Measurements from ENCODE around the gene LRMDA.

DNA sequence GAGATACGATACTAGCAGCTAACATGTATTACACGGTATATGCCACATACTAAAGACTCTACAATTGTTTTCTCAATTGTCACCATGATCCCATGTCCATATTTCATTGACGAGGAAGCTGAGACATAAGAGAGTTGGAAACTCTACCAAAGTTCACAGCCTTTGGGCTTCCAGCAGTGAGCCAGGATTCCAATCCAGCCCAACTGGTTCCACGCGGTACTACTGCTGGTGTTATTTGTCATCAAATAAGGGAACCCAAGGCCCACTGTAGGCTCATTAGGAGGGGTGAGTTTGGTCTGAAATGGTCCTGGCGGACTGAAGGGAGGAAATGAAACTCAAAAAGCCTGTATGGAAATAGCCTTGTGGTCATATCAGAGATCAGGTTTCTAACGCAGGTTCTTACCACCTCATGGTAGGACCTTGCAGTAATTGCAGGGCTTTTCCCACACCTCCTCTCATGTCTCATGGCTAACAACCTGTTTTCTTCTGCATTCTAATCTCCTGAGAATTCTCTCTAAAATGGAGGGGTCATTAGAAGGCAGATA lies 814.6 kb downstream of the LRMDA start:
- TF ChIP-seq, protein P1, sequence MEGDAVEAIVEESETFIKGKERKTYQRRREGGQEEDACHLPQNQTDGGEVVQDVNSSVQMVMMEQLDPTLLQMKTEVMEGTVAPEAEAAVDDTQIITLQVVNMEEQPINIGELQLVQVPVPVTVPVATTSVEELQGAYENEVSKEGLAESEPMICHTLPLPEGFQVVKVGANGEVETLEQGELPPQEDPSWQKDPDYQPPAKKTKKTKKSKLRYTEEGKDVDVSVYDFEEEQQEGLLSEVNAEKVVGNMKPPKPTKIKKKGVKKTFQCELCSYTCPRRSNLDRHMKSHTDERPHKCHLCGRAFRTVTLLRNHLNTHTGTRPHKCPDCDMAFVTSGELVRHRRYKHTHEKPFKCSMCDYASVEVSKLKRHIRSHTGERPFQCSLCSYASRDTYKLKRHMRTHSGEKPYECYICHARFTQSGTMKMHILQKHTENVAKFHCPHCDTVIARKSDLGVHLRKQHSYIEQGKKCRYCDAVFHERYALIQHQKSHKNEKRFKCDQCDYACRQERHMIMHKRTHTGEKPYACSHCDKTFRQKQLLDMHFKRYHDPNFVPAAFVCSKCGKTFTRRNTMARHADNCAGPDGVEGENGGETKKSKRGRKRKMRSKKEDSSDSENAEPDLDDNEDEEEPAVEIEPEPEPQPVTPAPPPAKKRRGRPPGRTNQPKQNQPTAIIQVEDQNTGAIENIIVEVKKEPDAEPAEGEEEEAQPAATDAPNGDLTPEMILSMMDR (IDR thresholded peaks at IDR 0.05), result no peak
- TF ChIP-seq EZH2 (IDR thresholded peaks at IDR 0.05; ENCODE audit: borderline replicate concordance, insufficient read depth, low read depth, low read length, poor library complexity, severe bottlenecking), result no peak
